ENCODE data around the gene BHLHE23. TPM values are rescaled to one million over a fixed set of nuclear protein-coding genes. Genes with fewer than 3 reads are reported as not detected.

Gene BHLHE23
- total RNA-seq, 3 donors from 2014 or later, result not detected

DNA sequence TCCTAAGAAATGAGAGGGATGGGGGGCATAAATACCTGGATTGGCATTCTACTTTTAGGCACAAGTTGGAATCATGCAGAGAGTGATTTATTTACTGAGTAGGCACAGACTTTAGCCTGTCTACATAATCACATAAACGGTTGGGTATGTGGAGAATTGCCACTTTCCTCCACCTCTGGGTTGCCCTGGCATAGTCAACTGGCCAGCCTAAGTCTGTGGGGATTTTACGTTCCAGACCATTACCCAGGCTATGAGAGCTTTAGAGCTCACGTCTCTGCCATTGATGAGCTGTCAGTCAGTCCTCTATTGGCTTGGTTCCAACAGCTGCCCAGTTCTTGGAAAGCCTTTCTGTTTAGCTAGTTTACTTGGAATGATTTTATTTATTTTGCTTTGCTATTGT, 5.0 kb upstream of the BHLHE23 start:
- H3K36me3 ChIP-seq, result no peaks in the 10 kb centered on the region
- intact Hi-C loops (cut with DNase I; ENCODE audit: low total_unique reads), result loop anchor here (1.0 kb wide), 1 partner anchor 21 kb away; no protein-coding TSS in a partner anchor
- TF ChIP-seq, protein P1, sequence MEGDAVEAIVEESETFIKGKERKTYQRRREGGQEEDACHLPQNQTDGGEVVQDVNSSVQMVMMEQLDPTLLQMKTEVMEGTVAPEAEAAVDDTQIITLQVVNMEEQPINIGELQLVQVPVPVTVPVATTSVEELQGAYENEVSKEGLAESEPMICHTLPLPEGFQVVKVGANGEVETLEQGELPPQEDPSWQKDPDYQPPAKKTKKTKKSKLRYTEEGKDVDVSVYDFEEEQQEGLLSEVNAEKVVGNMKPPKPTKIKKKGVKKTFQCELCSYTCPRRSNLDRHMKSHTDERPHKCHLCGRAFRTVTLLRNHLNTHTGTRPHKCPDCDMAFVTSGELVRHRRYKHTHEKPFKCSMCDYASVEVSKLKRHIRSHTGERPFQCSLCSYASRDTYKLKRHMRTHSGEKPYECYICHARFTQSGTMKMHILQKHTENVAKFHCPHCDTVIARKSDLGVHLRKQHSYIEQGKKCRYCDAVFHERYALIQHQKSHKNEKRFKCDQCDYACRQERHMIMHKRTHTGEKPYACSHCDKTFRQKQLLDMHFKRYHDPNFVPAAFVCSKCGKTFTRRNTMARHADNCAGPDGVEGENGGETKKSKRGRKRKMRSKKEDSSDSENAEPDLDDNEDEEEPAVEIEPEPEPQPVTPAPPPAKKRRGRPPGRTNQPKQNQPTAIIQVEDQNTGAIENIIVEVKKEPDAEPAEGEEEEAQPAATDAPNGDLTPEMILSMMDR (IDR thresholded peaks at IDR 0.05), result no peak
- TF ChIP-seq POLR2A (IDR thresholded peaks at IDR 0.05), result no peak
- peaks cover 20 to 73% of the 10 kb centered on the region in 2 donors for H3K27me3 ChIP-seq
- no peak overlapping the region for H3K27ac ChIP-seq
- no peak overlapping the region for H3K4me3 ChIP-seq
- no peak for DNase-seq (ENCODE audit: low spot score in 2 of 2)
- H3K4me1 ChIP-seq, result peaks cover 6 to 13% of the 10 kb centered on the region in 2 donors
- H3K9me3 ChIP-seq, result peaks cover 0 to 9% of the 10 kb centered on the region in 2 donors

DNA sequence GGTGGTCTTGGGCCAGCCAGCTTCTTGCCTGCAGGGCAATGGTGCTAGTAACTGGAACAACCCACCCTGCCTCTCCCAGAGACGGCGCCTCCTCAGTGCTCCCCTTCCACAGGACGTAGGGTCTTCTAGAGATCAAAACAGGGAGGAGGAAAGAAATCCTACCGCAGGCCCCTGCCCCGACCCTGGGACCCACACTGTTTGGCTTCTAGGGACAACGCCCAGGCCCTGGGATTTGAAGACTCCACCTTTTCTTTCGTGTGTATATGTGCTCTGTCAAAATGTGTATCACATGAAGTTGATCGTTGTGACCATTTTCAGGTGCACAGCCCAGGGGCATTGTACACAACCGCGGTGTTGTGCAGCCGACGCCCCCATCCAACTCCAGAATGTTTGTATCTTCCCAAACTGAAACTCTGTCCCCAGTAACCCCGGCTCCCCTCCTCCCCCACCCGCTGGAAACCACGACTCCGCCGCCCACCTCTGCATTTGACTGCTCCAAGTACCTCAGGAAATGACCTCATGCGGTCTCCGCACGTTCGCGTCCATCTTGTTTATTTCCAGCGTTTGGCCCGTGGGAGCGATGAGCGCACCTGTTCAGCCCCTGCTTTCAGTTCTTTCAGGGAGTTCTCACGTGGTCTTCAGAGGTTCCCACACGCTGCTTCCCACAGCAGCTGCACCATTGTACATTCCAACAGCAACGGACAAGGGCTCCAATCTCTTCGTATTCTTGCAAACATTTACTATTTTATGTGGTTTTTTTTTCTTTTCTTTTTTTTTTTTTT, 3.4 kb upstream of the BHLHE23 start:
- DNase-seq (ENCODE audit: low spot score in 2 of 2), result peak in 1 of 2 donors; percentile 39
- H3K36me3 ChIP-seq, result no peaks in the 10 kb centered on the region
- TF ChIP-seq POLR2AphosphoS5 (IDR thresholded peaks at IDR 0.05), result no peak
- no peak for TF ChIP-seq POLR2A (IDR thresholded peaks at IDR 0.05)
- TF ChIP-seq, protein P1 (IDR thresholded peaks at IDR 0.05), result no peak
- no peak overlapping the region for H3K27ac ChIP-seq
- H3K27me3 ChIP-seq, result peaks cover 23 to 73% of the 10 kb centered on the region in 2 donors
- H3K4me3 ChIP-seq, result peak overlapping the region in 1 of 3 donors; percentile 44
- peaks cover 0 to 9% of the 10 kb centered on the region in 2 donors for H3K9me3 ChIP-seq
- H3K4me1 ChIP-seq, result peaks cover 6 to 15% of the 10 kb centered on the region in 2 donors
- intact Hi-C loops (cut with DNase I; ENCODE audit: low total_unique reads), result loop anchor here (5.0 kb wide), 1 partner anchor 118 kb away; no protein-coding TSS in a partner anchor

DNA sequence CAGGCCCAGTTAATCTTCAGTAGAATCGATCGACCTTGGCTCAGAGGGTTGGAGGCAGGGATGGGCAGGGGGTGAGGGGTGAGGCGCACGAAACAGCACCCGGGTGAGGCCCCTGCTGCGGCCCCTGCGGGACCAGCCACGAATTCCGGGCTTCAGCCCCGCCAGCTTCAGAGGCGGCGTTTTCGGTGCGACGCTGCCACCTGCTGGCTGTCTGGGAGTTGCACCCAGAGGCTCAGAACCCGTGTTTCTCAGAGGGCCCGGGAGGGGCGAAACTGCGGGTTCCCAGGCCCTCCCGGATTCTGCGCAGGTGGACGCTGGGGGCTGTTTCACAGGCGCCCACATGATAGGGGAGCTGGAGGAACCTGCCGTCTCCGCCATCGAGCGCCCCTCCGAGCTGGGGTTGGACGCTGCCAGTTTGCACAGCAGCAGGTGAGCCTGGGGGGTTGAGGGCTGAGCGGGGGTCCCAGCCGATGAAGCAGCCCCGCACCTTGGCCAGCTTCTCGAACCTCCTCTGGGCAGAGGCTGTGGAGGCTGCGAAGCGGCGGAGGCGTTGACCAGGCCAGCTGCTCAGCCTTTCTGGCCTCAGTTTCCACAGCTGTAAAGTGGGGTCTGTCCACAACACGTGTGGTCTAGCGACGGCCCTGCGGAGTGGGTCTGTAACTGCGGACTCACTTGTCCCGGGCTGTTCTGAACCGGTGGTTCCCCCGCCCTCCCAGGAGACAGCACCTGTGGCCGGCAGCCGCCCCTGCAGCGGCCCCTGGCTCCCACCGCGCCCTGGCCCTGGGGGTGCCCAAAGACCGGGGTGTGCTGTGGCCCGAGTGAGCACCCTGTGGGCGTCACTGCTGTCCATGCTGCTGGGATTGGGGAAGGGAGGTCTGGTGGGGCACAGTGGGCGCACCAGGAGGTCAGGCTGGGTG, 2.5 kb upstream of the BHLHE23 start:
- peaks cover 25 to 73% of the 10 kb centered on the region in 2 donors for H3K27me3 ChIP-seq

DNA sequence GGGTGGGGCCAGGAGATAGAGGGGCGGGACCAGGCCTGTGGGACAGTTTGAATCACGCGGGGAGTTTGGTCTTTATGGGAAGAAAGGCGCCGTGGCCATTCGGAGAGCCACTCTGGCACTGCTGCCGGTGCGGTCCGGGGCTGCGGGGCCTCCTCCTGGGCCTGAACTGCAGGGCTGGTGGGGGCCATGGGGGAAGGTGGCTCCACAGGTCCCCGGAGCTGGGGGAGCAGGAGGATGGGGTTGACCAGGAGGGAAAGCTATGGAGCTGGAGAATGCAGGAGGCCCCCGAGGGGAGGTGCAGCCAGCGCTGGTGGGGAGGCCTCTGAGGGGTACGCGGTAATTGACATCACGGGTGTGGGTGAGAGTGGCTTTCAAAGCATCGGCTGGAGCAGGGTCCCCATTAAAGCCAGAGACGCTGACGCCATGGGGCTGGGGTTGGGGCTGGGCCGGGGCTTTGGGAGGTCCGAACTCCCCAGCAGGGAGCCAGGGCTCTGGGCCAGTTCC, 1.8 kb upstream of the BHLHE23 start:
- H3K36me3 ChIP-seq, result no peaks in the 10 kb centered on the region
- no peak for DNase-seq (ENCODE audit: low spot score in 2 of 2)
- intact Hi-C loops (cut with DNase I; ENCODE audit: low total_unique reads), result loop anchor here (5.0 kb wide), 1 partner anchor 116 kb away; no protein-coding TSS in a partner anchor
- TF ChIP-seq POLR2A (IDR thresholded peaks at IDR 0.05) (no peak), POLR2AphosphoS5 (IDR thresholded peaks at IDR 0.05) (no peak)
- TF ChIP-seq, protein P1 (IDR thresholded peaks at IDR 0.05), result no peak
- H3K27ac ChIP-seq, result no peak overlapping the region
- peaks cover 6 to 15% of the 10 kb centered on the region in 2 donors for H3K4me1 ChIP-seq
- H3K9me3 ChIP-seq, result peaks cover 0 to 4% of the 10 kb centered on the region in 2 donors
- peak overlapping the region in 1 of 3 donors; percentile 39 for H3K4me3 ChIP-seq
- peaks cover 25 to 71% of the 10 kb centered on the region in 2 donors for H3K27me3 ChIP-seq

More for the DNA sequence above, 2.5 kb upstream of the BHLHE23 start:
- H3K4me1 ChIP-seq, result peaks cover 6 to 15% of the 10 kb centered on the region in 2 donors
- peaks cover 0 to 9% of the 10 kb centered on the region in 2 donors for H3K9me3 ChIP-seq
- intact Hi-C loops (cut with DNase I; ENCODE audit: low total_unique reads), result loop anchor here (5.0 kb wide), 1 partner anchor 117 kb away; no protein-coding TSS in a partner anchor
- H3K36me3 ChIP-seq, result no peaks in the 10 kb centered on the region
- no peak overlapping the region for H3K27ac ChIP-seq
- TF ChIP-seq, protein P1 (IDR thresholded peaks at IDR 0.05), result peak; percentile 89 to 94 (median 92)
- TF ChIP-seq POLR2AphosphoS5 (IDR thresholded peaks at IDR 0.05) (peak in 1 of 3 donors; percentile 25), POLR2A (IDR thresholded peaks at IDR 0.05) (no peak)
- peak overlapping the region in 1 of 3 donors; percentile 39 for H3K4me3 ChIP-seq
- peak; percentile 43 to 71 for DNase-seq (ENCODE audit: low spot score in 2 of 2)
